C4-2B (cell line): ENCODE results near the gene ADAP1.

Experiments
- H3K27ac ChIP-seq: fragments of 450-650 bp; 2 replicates; pipeline ENCODE4 v1.5.1; 2017
- CTCF ChIP-seq: fragments of 450-650 bp; conservative IDR thresholded peaks from 2 replicates; pipeline ENCODE4 v1.5.1; 2017; ENCODE audit warnings: mild to moderate bottlenecking
- ZFX ChIP-seq: fragments of 450-650 bp; IDR thresholded peaks from 2 replicates; pipeline ENCODE4 v1.6.1; 2017

ADAP1 gene

GRCh38 chr7:859359-860030 lies 95.0 kb downstream of the ADAP1 start:
- TF ChIP-seq CTCF (no peak), ZFX (no peak)
- no peak overlapping the region for H3K27ac ChIP-seq

- H3K27ac ChIP-seq, result no peak overlapping the region
- TF ChIP-seq CTCF (no peak), ZFX (no peak)
These were observed 96.8 kb downstream of the ADAP1 start for GRCh38 chr7:857661-858060.

- TF ChIP-seq CTCF, result no peak
- TF ChIP-seq ZFX, result no peak
- no peak overlapping the region for H3K27ac ChIP-seq
These were observed 97.9 kb downstream of the ADAP1 start for GRCh38 chr7:856444-857095.

GRCh38 chr7:855686-856369 lies 98.7 kb downstream of the ADAP1 start:
- H3K27ac ChIP-seq, result no peak overlapping the region
- no peak for TF ChIP-seq ZFX
- TF ChIP-seq CTCF, result no peak

GRCh38 chr7:854118-854775 lies 100.2 kb downstream of the ADAP1 start:
- no peak for TF ChIP-seq ZFX
- no peak for TF ChIP-seq CTCF

GRCh38 chr7:853366-854117 lies 100.9 kb downstream of the ADAP1 start:
- no peak overlapping the region for H3K27ac ChIP-seq
- TF ChIP-seq ZFX (no peak), CTCF (no peak)

More at GRCh38 chr7:854118-854775, 100.2 kb downstream of the ADAP1 start:
- H3K27ac ChIP-seq, result no peak overlapping the region
